GM12865 (cell line): Measurements from ENCODE around the gene TANGO6.

ENCODE experiments used
- DNase-seq: peaks from one replicate; pipeline ENCODE4 v3.0.0; 2010; ENCODE audit warnings: low read depth
- H3K4me3 ChIP-seq: 2 replicates; pipeline ENCODE4 v1.5.1; 2011; ENCODE audit warnings: mild to moderate bottlenecking, low read depth, low read length, control low read depth
- CTCF ChIP-seq: IDR thresholded peaks from 2 replicates; pipeline ENCODE4 v1.5.1; 2011; ENCODE audit warnings: low read length, control low read depth, low read depth, inconsistent platforms; ENCODE audit not compliant: insufficient read depth; ENCODE audit errors: missing control alignments

Gene TANGO6

GRCh38 chr16:68923116-68923515, 79.8 kb downstream of the TANGO6 start:
- TF ChIP-seq CTCF: no peak
- no peak for DNase-seq

GRCh38 chr16:68927018-68927417, 83.7 kb downstream of the TANGO6 start:
- no peak for TF ChIP-seq CTCF
- H3K4me3 ChIP-seq: no peak overlapping the region

More at GRCh38 chr16:68923116-68923515, 79.8 kb downstream of the TANGO6 start:
- no peak overlapping the region for H3K4me3 ChIP-seq

GRCh38 chr16:68931196-68931595, 87.9 kb downstream of the TANGO6 start:
- no peak overlapping the region for H3K4me3 ChIP-seq
- DNase-seq: no peak
- no peak for TF ChIP-seq CTCF

More at GRCh38 chr16:68927018-68927417, 83.7 kb downstream of the TANGO6 start:
- no peak for DNase-seq

- no peak overlapping the region for H3K4me3 ChIP-seq
- DNase-seq: no peak
- TF ChIP-seq CTCF: no peak
Observed at GRCh38 chr16:68934402-68934801, 91.1 kb downstream of the TANGO6 start.

GRCh38 chr16:68935008-68935407, 91.7 kb downstream of the TANGO6 start:
- no peak for DNase-seq
- no peak for TF ChIP-seq CTCF
- H3K4me3 ChIP-seq: no peak overlapping the region

GRCh38 chr16:68936736-68937631, 93.7 kb downstream of the TANGO6 start:
- DNase-seq: peak; percentile 29
- no peak overlapping the region for H3K4me3 ChIP-seq
- no peak for TF ChIP-seq CTCF
